Fibroblast of the aortic adventitia (primary cell): Measurements from ENCODE around the gene PTPN6. TPM values are rescaled to one million over a fixed set of nuclear protein-coding genes. Genes with fewer than 3 reads are reported as not detected.

Experiments
- DNase-seq: peaks from one replicate; pipeline ENCODE4 v3.0.0-alpha.2; 2010; ENCODE audit warnings: low read depth
- H3K4me3 ChIP-seq: 2 replicates; pipeline ENCODE4 v1.5.1; 2011; ENCODE audit warnings: low read depth, mild to moderate bottlenecking, control low read depth, low read length, moderate library complexity
- CTCF ChIP-seq: IDR thresholded peaks from 2 replicates; pipeline ENCODE4 v1.5.1; 2011; ENCODE audit warnings: mild to moderate bottlenecking, low read length, control low read depth, inconsistent platforms; ENCODE audit not compliant: insufficient read depth
- total RNA-seq: library from RNA; depleted of rRNA; stranded (reverse); fragments of >200 nt; gene quantifications from 2 replicates; pipeline ENCODE4 v1.2.3, GENCODE V29; 2012; ENCODE audit warnings: low replicate concordance

The PTPN6 gene
- total RNA-seq, 1 donor, result not detected

- TF ChIP-seq CTCF, result no peak
- peak; percentile 38 for DNase-seq
- no peak overlapping the region for H3K4me3 ChIP-seq
These were observed 27.3 kb upstream of the PTPN6 start for GRCh38 chr12:6923851-6924250.

- no peak for TF ChIP-seq CTCF
- no peak for DNase-seq
- H3K4me3 ChIP-seq, result peak overlapping the region; percentile 44
These were observed 26.0 kb upstream of the PTPN6 start for GRCh38 chr12:6925239-6925539.

GRCh38 chr12:6925540-6926279, 25.4 kb upstream of the PTPN6 start:
- no peak for TF ChIP-seq CTCF
- DNase-seq, result peak; percentile 97
- H3K4me3 ChIP-seq, result peak overlapping the region; percentile 72

- no peak for TF ChIP-seq CTCF
- DNase-seq, result peak; percentile 80
- H3K4me3 ChIP-seq, result peak within 1 kb of the TSS; percentile 86
These were observed 23.7 kb upstream of the PTPN6 start, which contains the start of gene ATN1 for GRCh38 chr12:6927379-6928021. TSS of gene ATN1 (plus strand) at chr12:6927959. CDS start at chr12:6934002, 6,043 bp downstream.

GRCh38 chr12:6928022-6928702, 23.0 kb upstream of the PTPN6 start:
- TF ChIP-seq CTCF, result no peak
- DNase-seq, result no peak

GRCh38 chr12:6928703-6929407, 22.3 kb upstream of the PTPN6 start:
- H3K4me3 ChIP-seq, result peak overlapping the region; percentile 86
- no peak for TF ChIP-seq CTCF
- no peak for DNase-seq

More at GRCh38 chr12:6928022-6928702, 23.0 kb upstream of the PTPN6 start:
- H3K4me3 ChIP-seq, result peak overlapping the region; percentile 86
